Left colon (tissue), 2 donors: ENCODE results near the gene CDON. TPM values are rescaled to one million over a fixed set of nuclear protein-coding genes. Genes with fewer than 3 reads are reported as not detected.

Experiments
- ATAC-seq: fragments of 200-7000 bp; cut with Tn5 transposase; one replicate; pipeline ENCODE4 v1.9.1; 2020; ENCODE audit warnings: mild to moderate bottlenecking, moderate library complexity
- DNase-seq, 2 donors: peaks; one replicate each; pipeline ENCODE4 v3.0.0-alpha.2; 2020
- intact Hi-C, 2 donors: fragments of 100-400 bp; cut with DNase I in 1 of 2; cut with micrococcal nuclease in 1 of 2; formaldehyde crosslinking; loops; one replicate each; pipeline versions ENCODE4 v1.11.2 to v1.14.0; 2022; cut with DNase I, micrococcal nuclease
- total RNA-seq, 2 donors: library from RNA; stranded (reverse); fragmentation: NEBNext Ultra II Directional; extraction: Animal tissue kit (Norgen Biotek cat#: 25700); gene quantifications; one replicate each; pipeline ENCODE4 v1.2.1, GENCODE V29; 2021
- donor health status: DM: no; HTN: no; CAD: no.
- donor health status: DM: yes; HTN: yes; CAD: no.

The CDON gene
- total RNA-seq, 2 donors from 2014 or later, result 2.9 to 10.0 TPM

- ATAC-seq (no peak), DNase-seq (no peak)
- intact Hi-C loops, result no loop called here
These were observed 122.5 kb downstream of the CDON start for GRCh38 chr11:125940145-125940544.

- intact Hi-C loops, result loop anchor here in 1 of 2 donors (5.0 kb wide), 1 partner anchor 253 kb away; no protein-coding TSS in a partner anchor
- DNase-seq, result no peak
- ATAC-seq, result no peak
These were observed 123.6 kb downstream of the CDON start for GRCh38 chr11:125939081-125939521.

- ATAC-seq, result no peak
- no peak for DNase-seq
- intact Hi-C loops, result loop anchor here in 1 of 2 donors (5.0 kb wide), 1 partner anchor 254 kb away; no protein-coding TSS in a partner anchor
These were observed 124.2 kb downstream of the CDON start for GRCh38 chr11:125938418-125938817.

GRCh38 chr11:125935618-125936199, 127.0 kb downstream of the CDON start:
- intact Hi-C loops, result loop anchor here in 1 of 2 donors (5.0 kb wide), 1 partner anchor 257 kb away; no protein-coding TSS in a partner anchor
- no peak for ATAC-seq
- DNase-seq, result no peak

GRCh38 chr11:125935056-125935455, 127.6 kb downstream of the CDON start:
- DNase-seq (no peak), ATAC-seq (no peak)
- intact Hi-C loops, result loop anchor here in 1 of 2 donors (5.0 kb wide), 1 partner anchor 257 kb away; no protein-coding TSS in a partner anchor

- intact Hi-C loops, result no loop called here
- ATAC-seq, result no peak
- no peak for DNase-seq
These were observed 128.2 kb downstream of the CDON start for GRCh38 chr11:125934473-125934872.

- DNase-seq (no peak), ATAC-seq (no peak)
- intact Hi-C loops, result no loop called here
These were observed 129.4 kb downstream of the CDON start for GRCh38 chr11:125933030-125933813.

GRCh38 chr11:125932301-125932700, 130.4 kb downstream of the CDON start:
- DNase-seq (no peak), ATAC-seq (no peak)
- intact Hi-C loops, result no loop called here

- DNase-seq, result no peak
- ATAC-seq, result no peak
- intact Hi-C loops, result no loop called here
These were observed 131.0 kb downstream of the CDON start for GRCh38 chr11:125931668-125932067.

- DNase-seq (no peak), ATAC-seq (no peak)
- intact Hi-C loops, result no loop called here
These were observed 131.6 kb downstream of the CDON start for GRCh38 chr11:125931116-125931515.

GRCh38 chr11:125930076-125930450, 132.6 kb downstream of the CDON start:
- DNase-seq (no peak), ATAC-seq (no peak)
- intact Hi-C loops, result no loop called here

- intact Hi-C loops, result loop anchor here in 1 of 2 donors (5.0 kb wide), 1 partner anchor 258 kb away; no protein-coding TSS in a partner anchor
- no peak for ATAC-seq
- no peak for DNase-seq
These were observed 133.1 kb downstream of the CDON start for GRCh38 chr11:125929445-125930075.

GRCh38 chr11:125926682-125927081, 136.0 kb downstream of the CDON start:
- DNase-seq (no peak), ATAC-seq (no peak)
- intact Hi-C loops, result loop anchor here in 1 of 2 donors (5.0 kb wide), 1 partner anchor 261 kb away; no protein-coding TSS in a partner anchor

- ATAC-seq (no peak), DNase-seq (no peak)
- intact Hi-C loops, result loop anchor here in 1 of 2 donors (5.0 kb wide), 1 partner anchor 261 kb away; no protein-coding TSS in a partner anchor
These were observed 136.9 kb downstream of the CDON start for GRCh38 chr11:125925804-125926203.

GRCh38 chr11:125925247-125925740, 137.4 kb downstream of the CDON start:
- intact Hi-C loops, result loop anchor here in 1 of 2 donors (5.0 kb wide), 1 partner anchor 262 kb away; no protein-coding TSS in a partner anchor
- DNase-seq (peak in 1 of 2 donors; percentile 55), ATAC-seq (peak; percentile 85)

- ATAC-seq (peak; percentile 66), DNase-seq (no peak)
- intact Hi-C loops, result loop anchor here in 1 of 2 donors (5.0 kb wide), 1 partner anchor 263 kb away; no protein-coding TSS in a partner anchor
These were observed 138.2 kb downstream of the CDON start for GRCh38 chr11:125924384-125925007.

GRCh38 chr11:125923633-125924032, 139.0 kb downstream of the CDON start:
- ATAC-seq, result no peak
- intact Hi-C loops, result loop anchor here in 1 of 2 donors (2.0 kb wide), 1 partner anchor 271 kb away; no protein-coding TSS in a partner anchor
- no peak for DNase-seq

GRCh38 chr11:125923012-125923579, 139.6 kb downstream of the CDON start:
- ATAC-seq (peak; percentile 43), DNase-seq (peak; percentile 58 to 70)
- intact Hi-C loops, result loop anchor here in 1 of 2 donors (2.0 kb wide), 1 partner anchor 272 kb away; no protein-coding TSS in a partner anchor
